SK-N-SH (cell line): ENCODE results near the gene CALN1.

Experiments
- EZH2phosphoT487 ChIP-seq: fragments of 200-600 bp; sonication (generic); IDR thresholded peaks from 2 replicates; pipeline ENCODE4 v1.6.1; 2017; ENCODE audit warnings: low read depth, mixed run types, mild to moderate bottlenecking, antibody characterized with exemption, moderate library complexity, borderline replicate concordance
- GATA2 ChIP-seq: sonication (generic); formaldehyde crosslinking; IDR thresholded peaks from 2 replicates; pipeline ENCODE4 v1.5.0; 2020; ENCODE audit warnings: mild to moderate bottlenecking, missing genetic modification reagents
- JUND ChIP-seq: IDR thresholded peaks from 2 replicates; pipeline ENCODE4 v1.4.0; 2012
- MXI1 ChIP-seq: IDR thresholded peaks from 2 replicates; pipeline ENCODE4 v1.6.1; 2012; ENCODE audit warnings: mild to moderate bottlenecking, low read depth, low read length, improper control_type of control experiment
- NRF1 ChIP-seq: IDR thresholded peaks from 2 replicates; pipeline ENCODE4 v1.6.1; 2012; ENCODE audit warnings: low read depth, mild to moderate bottlenecking, low read length
- POLR2AphosphoS5 ChIP-seq: IDR thresholded peaks from 2 replicates; pipeline ENCODE4 v1.6.1; 2012; ENCODE audit warnings: low read depth, low read length
- TAF1 ChIP-seq: IDR thresholded peaks from 2 replicates; pipeline ENCODE4 v1.6.1; 2012; ENCODE audit warnings: low read depth, mild to moderate bottlenecking, low read length, moderate library complexity, borderline replicate concordance
- TF ChIP-seq, protein P1 (sequence below): fragments of 200-600 bp; sonication (generic); IDR thresholded peaks from 2 replicates; pipeline ENCODE4 v1.6.1; 2017; ENCODE audit warnings: antibody characterized with exemption, mild to moderate bottlenecking, moderate library complexity
- TF ChIP-seq, protein P2 (sequence below): IDR thresholded peaks from 2 replicates; pipeline ENCODE4 v1.4.0; 2012; ENCODE audit warnings: low read depth
- TF ChIP-seq, protein P3 (sequence below): IDR thresholded peaks from 2 replicates; pipeline ENCODE4 v1.6.1; 2012; ENCODE audit warnings: mild to moderate bottlenecking, low read depth, low read length, moderate library complexity

DNA sequence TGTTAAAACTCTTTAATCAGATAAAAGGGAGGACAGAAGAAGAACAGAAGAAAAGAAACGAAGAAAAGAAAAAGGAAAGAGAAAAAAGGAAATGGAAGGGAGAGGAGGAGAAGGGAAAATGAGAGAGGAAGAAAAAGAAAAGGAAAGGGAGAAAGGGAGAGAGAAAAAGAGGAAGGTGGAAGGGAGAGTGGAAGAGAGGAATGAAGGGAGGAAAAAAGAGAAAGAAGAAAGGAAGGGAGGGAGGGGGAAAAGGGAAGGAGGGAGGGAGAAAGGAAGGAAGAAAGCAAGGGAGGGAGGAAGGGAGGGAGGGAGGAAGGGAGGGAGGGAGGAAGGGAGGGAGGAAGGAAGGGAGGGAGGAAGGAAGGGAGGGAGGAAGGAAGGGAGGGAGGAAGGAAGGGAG is 305.7 kb downstream of the CALN1 start:
- TF ChIP-seq TAF1 (no peak), EZH2phosphoT487 (no peak), NRF1 (no peak), MXI1 (no peak), POLR2AphosphoS5 (no peak), GATA2 (CRISPR knock-in tag) (no peak), JUND (no peak)
- TF ChIP-seq, protein P1, sequence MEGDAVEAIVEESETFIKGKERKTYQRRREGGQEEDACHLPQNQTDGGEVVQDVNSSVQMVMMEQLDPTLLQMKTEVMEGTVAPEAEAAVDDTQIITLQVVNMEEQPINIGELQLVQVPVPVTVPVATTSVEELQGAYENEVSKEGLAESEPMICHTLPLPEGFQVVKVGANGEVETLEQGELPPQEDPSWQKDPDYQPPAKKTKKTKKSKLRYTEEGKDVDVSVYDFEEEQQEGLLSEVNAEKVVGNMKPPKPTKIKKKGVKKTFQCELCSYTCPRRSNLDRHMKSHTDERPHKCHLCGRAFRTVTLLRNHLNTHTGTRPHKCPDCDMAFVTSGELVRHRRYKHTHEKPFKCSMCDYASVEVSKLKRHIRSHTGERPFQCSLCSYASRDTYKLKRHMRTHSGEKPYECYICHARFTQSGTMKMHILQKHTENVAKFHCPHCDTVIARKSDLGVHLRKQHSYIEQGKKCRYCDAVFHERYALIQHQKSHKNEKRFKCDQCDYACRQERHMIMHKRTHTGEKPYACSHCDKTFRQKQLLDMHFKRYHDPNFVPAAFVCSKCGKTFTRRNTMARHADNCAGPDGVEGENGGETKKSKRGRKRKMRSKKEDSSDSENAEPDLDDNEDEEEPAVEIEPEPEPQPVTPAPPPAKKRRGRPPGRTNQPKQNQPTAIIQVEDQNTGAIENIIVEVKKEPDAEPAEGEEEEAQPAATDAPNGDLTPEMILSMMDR: no peak
- TF ChIP-seq, protein P2, sequence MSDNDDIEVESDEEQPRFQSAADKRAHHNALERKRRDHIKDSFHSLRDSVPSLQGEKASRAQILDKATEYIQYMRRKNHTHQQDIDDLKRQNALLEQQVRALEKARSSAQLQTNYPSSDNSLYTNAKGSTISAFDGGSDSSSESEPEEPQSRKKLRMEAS: no peak
- TF ChIP-seq, protein P3, sequence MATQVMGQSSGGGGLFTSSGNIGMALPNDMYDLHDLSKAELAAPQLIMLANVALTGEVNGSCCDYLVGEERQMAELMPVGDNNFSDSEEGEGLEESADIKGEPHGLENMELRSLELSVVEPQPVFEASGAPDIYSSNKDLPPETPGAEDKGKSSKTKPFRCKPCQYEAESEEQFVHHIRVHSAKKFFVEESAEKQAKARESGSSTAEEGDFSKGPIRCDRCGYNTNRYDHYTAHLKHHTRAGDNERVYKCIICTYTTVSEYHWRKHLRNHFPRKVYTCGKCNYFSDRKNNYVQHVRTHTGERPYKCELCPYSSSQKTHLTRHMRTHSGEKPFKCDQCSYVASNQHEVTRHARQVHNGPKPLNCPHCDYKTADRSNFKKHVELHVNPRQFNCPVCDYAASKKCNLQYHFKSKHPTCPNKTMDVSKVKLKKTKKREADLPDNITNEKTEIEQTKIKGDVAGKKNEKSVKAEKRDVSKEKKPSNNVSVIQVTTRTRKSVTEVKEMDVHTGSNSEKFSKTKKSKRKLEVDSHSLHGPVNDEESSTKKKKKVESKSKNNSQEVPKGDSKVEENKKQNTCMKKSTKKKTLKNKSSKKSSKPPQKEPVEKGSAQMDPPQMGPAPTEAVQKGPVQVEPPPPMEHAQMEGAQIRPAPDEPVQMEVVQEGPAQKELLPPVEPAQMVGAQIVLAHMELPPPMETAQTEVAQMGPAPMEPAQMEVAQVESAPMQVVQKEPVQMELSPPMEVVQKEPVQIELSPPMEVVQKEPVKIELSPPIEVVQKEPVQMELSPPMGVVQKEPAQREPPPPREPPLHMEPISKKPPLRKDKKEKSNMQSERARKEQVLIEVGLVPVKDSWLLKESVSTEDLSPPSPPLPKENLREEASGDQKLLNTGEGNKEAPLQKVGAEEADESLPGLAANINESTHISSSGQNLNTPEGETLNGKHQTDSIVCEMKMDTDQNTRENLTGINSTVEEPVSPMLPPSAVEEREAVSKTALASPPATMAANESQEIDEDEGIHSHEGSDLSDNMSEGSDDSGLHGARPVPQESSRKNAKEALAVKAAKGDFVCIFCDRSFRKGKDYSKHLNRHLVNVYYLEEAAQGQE: no peak
